ENCODE results near the gene BTNL2. TPM values are rescaled to one million over a fixed set of nuclear protein-coding genes. Genes with fewer than 3 reads are reported as not detected.
"Not testable (repeated sequence)": the region's sequence is repeated elsewhere in the genome, so short reads cannot be mapped to it uniquely, and the experiment has no call there.

BTNL2 gene
- total RNA-seq, 1 donor from 2014 or later = not detected

DNA sequence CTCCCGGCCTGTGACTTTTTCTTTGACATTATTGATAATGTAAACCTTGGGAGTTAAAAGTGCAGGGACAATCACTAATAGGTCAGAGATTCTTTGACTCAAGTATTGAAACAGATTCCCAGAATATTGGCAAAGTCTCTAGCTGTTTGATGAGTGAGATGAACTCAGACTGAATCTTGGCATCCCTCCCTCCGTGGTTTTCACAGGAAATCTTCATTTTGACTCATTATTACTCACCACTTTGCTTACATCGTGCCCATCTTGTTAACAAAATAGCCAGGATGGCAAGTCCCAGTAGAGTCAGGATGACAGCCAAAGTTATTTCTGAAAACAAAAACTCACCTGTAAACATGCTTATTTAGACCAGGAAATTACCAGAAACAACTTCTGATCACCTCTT, 37.3 kb downstream of the BTNL2 start:
- DNase-seq = no peak

DNA sequence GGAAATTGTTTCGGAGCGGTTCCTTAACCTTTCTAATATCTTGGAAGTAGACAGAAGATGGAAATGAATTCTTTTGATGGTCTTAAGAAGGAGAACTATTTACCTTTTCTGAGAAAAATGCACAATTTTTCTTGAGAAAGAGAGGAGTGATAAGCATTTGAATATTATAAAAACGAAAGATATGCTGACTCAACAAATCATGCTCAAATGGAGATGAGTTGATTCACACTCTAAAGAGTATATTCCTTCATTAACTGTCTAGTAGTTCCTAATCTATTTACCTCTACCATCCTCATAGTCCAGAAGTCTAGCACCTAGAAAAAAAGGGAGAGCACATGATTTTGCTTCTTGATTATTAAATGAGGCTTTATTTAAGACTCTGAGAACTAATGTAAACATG, 39.3 kb downstream of the BTNL2 start:
- DNase-seq = no peak

DNA sequence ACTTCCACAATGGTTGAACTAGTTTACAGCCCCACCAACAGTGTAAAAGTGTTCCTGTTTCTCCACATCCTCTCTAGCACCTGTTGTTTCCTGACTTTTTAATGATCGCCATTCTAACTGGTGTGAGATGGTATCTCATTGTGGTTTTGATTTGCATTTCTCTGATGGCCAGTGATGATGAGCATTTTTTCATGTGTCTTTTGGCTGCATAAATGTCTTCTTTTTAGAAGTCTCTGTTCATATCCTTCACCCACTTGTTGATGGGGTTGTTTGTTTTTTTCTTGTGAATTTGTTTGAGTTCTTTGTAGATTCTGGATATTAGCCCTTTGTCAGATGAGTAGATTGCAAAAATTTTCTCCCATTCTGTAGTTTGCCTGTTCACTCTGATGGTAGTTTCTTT, 47.8 kb downstream of the BTNL2 start:
- DNase-seq = not testable (repeated sequence)

DNA sequence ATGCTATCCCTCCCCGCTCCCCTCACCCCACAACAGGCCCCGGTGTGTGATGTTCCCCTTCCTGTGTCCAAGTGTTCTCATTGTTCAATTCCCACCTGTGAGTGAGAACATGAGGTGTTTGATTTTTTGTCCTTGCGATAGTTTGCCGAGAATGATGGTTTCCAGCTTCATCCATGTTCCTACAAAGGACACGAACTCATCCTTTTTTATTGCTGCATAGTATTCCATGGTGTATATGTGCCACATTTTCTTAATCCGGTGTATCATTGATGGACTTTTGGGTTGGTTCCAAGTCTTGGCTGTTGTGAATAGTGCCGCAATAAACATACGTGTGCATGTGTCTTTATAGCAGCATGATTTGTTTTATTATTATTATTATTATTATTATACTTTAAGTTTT, 48.4 kb downstream of the BTNL2 start:
- not testable (repeated sequence) for DNase-seq

DNA sequence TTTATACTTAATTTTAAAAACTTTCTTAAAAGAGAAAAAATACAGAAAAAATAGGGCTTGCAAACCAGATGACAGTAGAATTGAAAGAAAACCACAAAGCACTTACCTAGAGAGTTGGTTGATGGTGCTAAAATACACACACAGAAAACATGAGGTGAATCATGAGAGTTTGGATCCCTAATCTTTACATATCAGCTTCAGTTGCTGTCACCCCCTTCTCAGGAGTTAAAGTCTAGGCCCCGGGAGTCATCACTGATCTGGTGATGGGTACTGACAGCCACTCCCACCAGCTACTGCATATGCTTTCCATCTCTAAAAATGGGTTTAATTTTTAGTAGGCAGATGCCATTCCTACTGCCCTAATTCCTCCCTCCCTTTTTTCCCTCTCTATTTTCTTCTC, 52.0 kb downstream of the BTNL2 start:
- no peak for DNase-seq

DNA sequence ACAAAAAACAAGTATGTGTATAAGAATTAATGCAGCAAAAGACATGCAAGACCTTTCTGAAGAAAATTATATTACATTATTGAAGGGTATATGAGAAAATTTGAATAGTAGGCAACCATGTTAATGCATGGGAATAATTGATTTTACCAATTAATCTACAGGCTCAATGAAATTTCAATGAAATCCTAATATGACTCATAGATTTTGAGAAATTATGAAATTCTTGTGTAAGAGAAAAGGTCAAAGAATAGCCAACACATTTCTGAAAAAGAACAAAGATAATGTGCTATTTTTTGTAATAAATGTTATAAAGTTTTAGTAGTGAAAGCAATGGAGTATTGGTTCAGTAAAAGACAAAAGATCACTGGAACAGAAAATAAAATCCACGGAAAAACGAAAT, 53.6 kb downstream of the BTNL2 start:
- DNase-seq = no peak

Small RNA genes lying within 50 kb of the gene (small RNA-seq; reads per million reads assigned to genes)
- not detected for gene RNU6-603P (ENCODE audit: low replicate concordance)

Other genes with a start within 250 kb of the BTNL2 start
- gene EGFL8, start 242.6 kb downstream of the BTNL2 start, total RNA-seq = 31.3 TPM
- 12.9 TPM for gene AGPAT1, start 231.1 kb downstream of the BTNL2 start, total RNA-seq
- 63.5 TPM for gene RNF5, start 228.8 kb downstream of the BTNL2 start, total RNA-seq
- 4.8 TPM for gene AGER, start 222.9 kb downstream of the BTNL2 start, total RNA-seq
- 96.6 TPM for gene PBX2, start 217.0 kb downstream of the BTNL2 start, total RNA-seq
- gene GPSM3, start 214.5 kb downstream of the BTNL2 start, total RNA-seq = 1.5 TPM
- gene NOTCH4, start 183.1 kb downstream of the BTNL2 start, total RNA-seq = 10.6 TPM
- gene TSBP1, start 35.3 kb downstream of the BTNL2 start, total RNA-seq = not detected
- 43.7 TPM for gene HLA-DRA, start 32.7 kb upstream of the BTNL2 start, total RNA-seq
- 0.31 TPM for gene HLA-DRB5, start 123.1 kb upstream of the BTNL2 start, total RNA-seq
- 12.9 TPM for gene HLA-DRB1, start 182.7 kb upstream of the BTNL2 start, total RNA-seq
- not detected for gene HLA-DQA1, start 230.2 kb upstream of the BTNL2 start, total RNA-seq